HepG2 (cell line): ENCODE results near the gene PTH1R. TPM values are rescaled to one million over a fixed set of nuclear protein-coding genes. Genes with fewer than 3 reads are reported as not detected.

Experiments
- ATAC-seq: fragments of 200-7000 bp; cut with Tn5 transposase; 3 replicates; pipeline ENCODE4 v1.9.1; 2020; ENCODE audit warnings: mild to moderate bottlenecking, moderate library complexity
- BruUV-seq: library from RNA; stranded (reverse); fragments of 400-500 nt; replicated peaks from 2 replicates; lab custom pipeline; 2021; lab: Mats Ljungman, UMichigan
- CTCF ChIA-PET: fragments of 300-600 bp; formaldehyde crosslinking; extraction: SDS; loops from one replicate; lab custom pipeline; 2021; ENCODE audit warnings: low total read pairs, inconsistent platforms, low intra/inter-chr PET ratio; lab: Yijun Ruan, JAX
- POLR2A ChIA-PET: fragments of 350-600 bp; sonication (Branson Sonifier 250); formaldehyde crosslinking; loops from one replicate; lab custom pipeline; 2020; ENCODE audit warnings: antibody characterized with exemption, inconsistent platforms; lab: Yijun Ruan, JAX
- DNase-seq: peaks from one replicate; pipeline ENCODE4 v3.0.0-alpha.2; 2015; ENCODE audit warnings: low spot score
- FAIRE-seq: peaks from 3 replicates; lab custom pipeline; 2011; peaks lifted over from hg19 to GRCh38; lab: Jason Lieb, UNC
- H2AFZ ChIP-seq: one replicate; pipeline ENCODE4 v1.6.1; 2011; ENCODE audit warnings: low read length, inconsistent platforms
- H3K27ac ChIP-seq: fragments of 300-600 bp; 3 replicates; pipeline ENCODE4 v1.8.0; 2011; ENCODE audit warnings: mixed run types, mild to moderate bottlenecking, mixed read lengths, low read length, inconsistent platforms; ENCODE audit not compliant: insufficient read depth; ENCODE audit errors: extremely low read length
- H3K27me3 ChIP-seq, 2 experiments: fragments of 200-600 bp in 1 of 2; 2 replicates in 1 of 2; 3 replicates in 1 of 2; pipeline versions ENCODE4 v1.6.0 to v1.8.0; 2011; ENCODE audit warnings: low read length in 2 of 2, mild to moderate bottlenecking in 2 of 2, moderate library complexity in 2 of 2, inconsistent platforms in 1 of 2; ENCODE audit not compliant: insufficient read depth in 2 of 2, control insufficient read depth in 1 of 2
- H3K36me3 ChIP-seq, 2 experiments: fragments of 200-600 bp in 1 of 2; replicated peaks in 1 of 2; 2 replicates in 1 of 2; 3 replicates in 1 of 2; pipeline versions ENCODE4 v1.5.1 to v1.8.0; 2011; ENCODE audit warnings: low read length in 2 of 2, inconsistent platforms in 1 of 2; ENCODE audit not compliant: insufficient read depth in 2 of 2, control insufficient read depth in 1 of 2
- H3K4me1 ChIP-seq: 2 replicates; pipeline ENCODE4 v1.5.1; 2012; ENCODE audit warnings: low read length, inconsistent platforms; ENCODE audit not compliant: insufficient read depth
- H3K4me2 ChIP-seq: 2 replicates; pipeline ENCODE4 v1.6.0; 2011; ENCODE audit warnings: low read depth, low read length, inconsistent platforms
- H3K4me3 ChIP-seq, 3 experiments: fragments of 200-600 bp in 1 of 3; sonication (generic), shearing (Covaris generic) in 1 of 3; replicated peaks in 1 of 3; 2 replicates each; pipeline ENCODE4 v1.5.1; 2011 to 2016; ENCODE audit warnings: low read length in 3 of 3, inconsistent platforms in 2 of 3, low read depth in 2 of 3, mild to moderate bottlenecking in 2 of 3, control low read depth in 1 of 3, mixed read lengths in 1 of 3; ENCODE audit not compliant: insufficient read depth in 1 of 3
- H3K79me2 ChIP-seq: one replicate; pipeline ENCODE4 v1.6.1; 2011; ENCODE audit warnings: low read length, inconsistent platforms; ENCODE audit not compliant: insufficient read depth
- H3K9ac ChIP-seq: 2 replicates; pipeline ENCODE4 v1.6.0; 2011; ENCODE audit warnings: mild to moderate bottlenecking, low read depth, low read length, inconsistent platforms; ENCODE audit not compliant: insufficient read depth
- H3K9me3 ChIP-seq: 2 replicates; pipeline ENCODE4 v1.5.1; 2012; ENCODE audit warnings: mild to moderate bottlenecking, low read length
- H4K20me1 ChIP-seq: 2 replicates; pipeline ENCODE4 v1.6.0; 2011; ENCODE audit warnings: inconsistent platforms, mild to moderate bottlenecking, low read length, moderate library complexity; ENCODE audit not compliant: insufficient read depth
- BCL6 ChIP-seq: IDR thresholded peaks from 2 replicates; pipeline ENCODE4 v1.6.1; 2016; ENCODE audit warnings: missing genetic modification reagents, missing compliant biosample characterization
- DNMT1 ChIP-seq: sonication (generic); formaldehyde crosslinking; IDR thresholded peaks from 2 replicates; pipeline ENCODE4 v1.5.1; 2020; ENCODE audit warnings: mild to moderate bottlenecking, missing genetic modification reagents
- EP300 ChIP-seq, 3 experiments: sonication (generic) in 1 of 3; formaldehyde crosslinking in 1 of 3; IDR thresholded peaks; 2 replicates each; pipeline versions ENCODE4 v1.5.1 to v1.6.1; 2011 to 2020; ENCODE audit warnings: low read depth in 2 of 3, low read length in 2 of 3, borderline replicate concordance in 1 of 3, improper control_type of control experiment in 1 of 3, mild to moderate bottlenecking in 1 of 3, missing genetic modification reagents in 1 of 3, moderate library complexity in 1 of 3
- FOSL2 ChIP-seq: sonication (generic); formaldehyde crosslinking; IDR thresholded peaks from 2 replicates; pipeline ENCODE4 v1.4.0; 2020; ENCODE audit warnings: missing genetic modification reagents
- KLF13 ChIP-seq: sonication (generic); formaldehyde crosslinking; IDR thresholded peaks from 2 replicates; pipeline ENCODE4 v1.4.0; 2020; ENCODE audit warnings: mild to moderate bottlenecking, missing genetic modification reagents
- KMT2A ChIP-seq: sonication (generic); formaldehyde crosslinking; IDR thresholded peaks from 2 replicates; pipeline ENCODE4 v1.4.0; 2020; ENCODE audit warnings: missing genetic modification reagents
- NFKBIZ ChIP-seq: IDR thresholded peaks from 2 replicates; pipeline ENCODE4 v1.6.1; 2018; ENCODE audit warnings: missing genetic modification reagents, missing compliant biosample characterization
- NFYB ChIP-seq: sonication (generic); formaldehyde crosslinking; IDR thresholded peaks from 2 replicates; pipeline ENCODE4 v1.4.0; 2020; ENCODE audit warnings: missing genetic modification reagents
- REXO4 ChIP-seq: sonication (generic); formaldehyde crosslinking; IDR thresholded peaks from 2 replicates; pipeline ENCODE4 v1.8.0; 2022; ENCODE audit warnings: missing genetic modification reagents, mild to moderate bottlenecking, borderline replicate concordance
- SPEN ChIP-seq: sonication (generic); formaldehyde crosslinking; IDR thresholded peaks from 2 replicates; pipeline ENCODE4 v1.5.1; 2020; ENCODE audit warnings: low read depth, mild to moderate bottlenecking, missing genetic modification reagents
- TERF1 ChIP-seq: sonication (generic); formaldehyde crosslinking; IDR thresholded peaks from 2 replicates; pipeline ENCODE4 v1.8.0; 2022; ENCODE audit warnings: mild to moderate bottlenecking, missing genetic modification reagents, moderate library complexity
- XRCC5 ChIP-seq: fragments of 200-400 bp; formaldehyde crosslinking; optimal IDR thresholded peaks from 2 replicates; pipeline ENCODE3; 2017; ENCODE audit warnings: mild to moderate bottlenecking, low read length
- ZNF607 ChIP-seq: sonication (generic); formaldehyde crosslinking; IDR thresholded peaks from 2 replicates; pipeline ENCODE4 v1.5.1; 2020; ENCODE audit warnings: missing genetic modification reagents, mild to moderate bottlenecking, borderline replicate concordance
- ZNF652 ChIP-seq: IDR thresholded peaks from 2 replicates; pipeline ENCODE4 v1.6.1; 2016; ENCODE audit warnings: low read depth, borderline replicate concordance
- ZNF713 ChIP-seq: sonication (generic); formaldehyde crosslinking; IDR thresholded peaks from 2 replicates; pipeline ENCODE4 v1.4.0; 2020; ENCODE audit warnings: mild to moderate bottlenecking, missing genetic modification reagents
- ZSCAN30 ChIP-seq: sonication (generic); formaldehyde crosslinking; IDR thresholded peaks from 2 replicates; pipeline ENCODE4 v1.5.0; 2020; ENCODE audit warnings: mild to moderate bottlenecking, missing genetic modification reagents
- WGBS: methylation state at CpG from one replicate; pipeline ENCODE4 v1.1.6; 2017; ENCODE audit warnings: low lambda C conversion rate; 5-methylcytosine and 5-hydroxymethylcytosine counted together
- in situ Hi-C: cut with HindIII; loops from 2 replicates; pipeline ENCODE4 v1.10.0; 2017; ENCODE audit warnings: low pct_unique_long_range_greater_than_20kb; ENCODE audit not compliant: extremely low pct_ligation_motif_present
- intact Hi-C: fragments of 100-400 bp; cut with micrococcal nuclease; formaldehyde crosslinking; loops from one replicate; pipeline ENCODE4 v1.10.0; 2022; ENCODE audit not compliant: unreplicated experiment
- polyA plus RNA-seq, 8 experiments: library from polyadenylated mRNA; depleted of rRNA in 3 of 8; stranded (reverse) in 7 of 8; unstranded in 1 of 8; fragments of >200 nt; fragmentation: Illumina TruSeq in 4 of 8; extraction: Trizol in 4 of 8; gene quantifications; 2 replicates each; pipeline versions ENCODE4 v1.2.1 to v1.2.3, GENCODE V29; 2011 to 2016; ENCODE audit warnings: low read depth in 4 of 8, missing spikeins in 1 of 8, mixed read lengths in 1 of 8; ENCODE audit not compliant: insufficient read depth in 1 of 8
- total RNA-seq, 5 experiments: library from RNA; depleted of rRNA; stranded (reverse); fragments of >200 nt; fragmentation: Illumina TruSeq; extraction: Trizol; gene quantifications; 2 replicates each; pipeline ENCODE4 v1.2.3, GENCODE V29; 2016; ENCODE audit warnings: low read depth in 1 of 5
- TF ChIP-seq, protein P1 (sequence below): sonication (generic); formaldehyde crosslinking; IDR thresholded peaks from 2 replicates; pipeline ENCODE4 v1.4.0; 2020; ENCODE audit warnings: mild to moderate bottlenecking, missing genetic modification reagents
- TF ChIP-seq, protein P2 (sequence below): sonication (generic); formaldehyde crosslinking; IDR thresholded peaks from 2 replicates; pipeline ENCODE4 v1.4.0; 2020; ENCODE audit warnings: missing genetic modification reagents
- TF ChIP-seq, protein P3 (sequence below): IDR thresholded peaks from 2 replicates; pipeline ENCODE4 v1.6.1; 2016; ENCODE audit warnings: control low read depth

The PTH1R gene
- total and polyA plus RNA-seq, 2 of the 13 experiments (the other 11 are each of a cell fraction or from before 2014, with no cell fraction given): not detected

DNA sequence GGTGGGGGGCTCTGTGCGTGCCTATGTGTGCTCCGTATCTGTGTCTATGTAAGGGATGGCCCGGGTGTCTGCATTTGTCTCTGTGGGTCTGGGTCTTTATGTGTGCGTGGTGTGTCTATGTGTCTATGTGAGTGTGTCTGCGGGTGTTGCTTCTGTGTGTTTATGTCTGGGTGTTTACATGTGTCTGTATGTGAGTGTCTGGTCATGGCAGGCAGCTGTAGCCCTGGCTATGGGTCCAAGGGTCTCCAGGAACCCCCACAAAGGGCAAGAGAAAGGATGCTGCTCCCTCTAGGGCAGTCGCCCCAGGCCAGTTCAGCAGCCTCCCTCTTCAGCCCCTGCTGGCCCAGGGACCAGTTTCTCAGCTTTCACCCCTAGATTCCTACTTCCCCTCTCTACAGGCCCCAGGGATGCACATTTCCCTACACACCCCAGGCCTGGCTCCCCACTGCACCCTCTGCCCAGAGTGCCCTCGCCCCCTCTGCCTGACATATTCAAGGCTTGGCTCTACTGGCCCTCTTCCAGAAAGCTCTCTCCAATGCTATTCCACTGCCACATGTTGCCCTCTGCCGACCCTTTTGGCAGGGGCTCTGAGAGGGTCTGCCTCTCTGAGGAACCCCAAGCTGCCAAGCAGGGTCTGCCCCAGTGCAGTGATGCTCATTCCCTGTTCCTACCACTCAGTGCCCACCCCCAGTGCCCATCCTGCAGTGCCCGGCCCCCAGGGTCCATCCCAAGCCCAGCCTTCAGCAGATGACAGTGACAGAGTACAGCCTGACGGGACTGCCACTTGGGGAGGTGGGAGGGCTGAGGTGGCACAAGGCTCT lies 13.2 kb upstream of the PTH1R start:
- FAIRE-seq (no peak), ATAC-seq (no peak), DNase-seq (no peak)
- in situ Hi-C loops (no loop called here), intact Hi-C loops (no loop called here)
- CTCF ChIA-PET: no interaction called here
- Histone ChIP-seq H3K36me3 (no peaks in the 10 kb centered on the region), H3K27me3 (no peaks in the 10 kb centered on the region; a peak in 2 of 5 replicates), H2AFZ (no peak overlapping the region), H3K4me2 (no peak overlapping the region), H3K4me3 (no peak overlapping the region), H3K4me1 (peaks cover 52% of the 10 kb centered on the region), H4K20me1 (no peaks in the 10 kb centered on the region), H3K79me2 (no peaks in the 10 kb centered on the region), H3K27ac (no peak overlapping the region), H3K9ac (no peak overlapping the region), H3K9me3 (no peaks in the 10 kb centered on the region)
- no peak for TF ChIP-seq KLF13 (CRISPR knock-in tag)
- TF ChIP-seq EP300 (IDR thresholded peaks at IDR 0.05; ENCODE audit: low read depth in 2 of 2, low read length in 2 of 2): no peak
- no peak for TF ChIP-seq EP300 (CRISPR knock-in tag; IDR thresholded peaks at IDR 0.05; ENCODE audit: borderline replicate concordance)
- TF ChIP-seq FOSL2 (CRISPR knock-in tag): no peak
- no peak for TF ChIP-seq NFKBIZ (CRISPR knock-in tag)
- no peak for TF ChIP-seq XRCC5
- no peak for TF ChIP-seq ZNF713 (CRISPR knock-in tag)
- no peak for TF ChIP-seq KMT2A
- TF ChIP-seq, protein P1, sequence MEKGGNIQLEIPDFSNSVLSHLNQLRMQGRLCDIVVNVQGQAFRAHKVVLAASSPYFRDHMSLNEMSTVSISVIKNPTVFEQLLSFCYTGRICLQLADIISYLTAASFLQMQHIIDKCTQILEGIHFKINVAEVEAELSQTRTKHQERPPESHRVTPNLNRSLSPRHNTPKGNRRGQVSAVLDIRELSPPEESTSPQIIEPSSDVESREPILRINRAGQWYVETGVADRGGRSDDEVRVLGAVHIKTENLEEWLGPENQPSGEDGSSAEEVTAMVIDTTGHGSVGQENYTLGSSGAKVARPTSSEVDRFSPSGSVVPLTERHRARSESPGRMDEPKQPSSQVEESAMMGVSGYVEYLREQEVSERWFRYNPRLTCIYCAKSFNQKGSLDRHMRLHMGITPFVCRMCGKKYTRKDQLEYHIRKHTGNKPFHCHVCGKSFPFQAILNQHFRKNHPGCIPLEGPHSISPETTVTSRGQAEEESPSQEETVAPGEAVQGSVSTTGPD (CRISPR knock-in tag): no peak
- TF ChIP-seq REXO4: no peak
- TF ChIP-seq BCL6 (CRISPR knock-in tag): no peak
- no peak for TF ChIP-seq SPEN (CRISPR knock-in tag)
- TF ChIP-seq, protein P2, sequence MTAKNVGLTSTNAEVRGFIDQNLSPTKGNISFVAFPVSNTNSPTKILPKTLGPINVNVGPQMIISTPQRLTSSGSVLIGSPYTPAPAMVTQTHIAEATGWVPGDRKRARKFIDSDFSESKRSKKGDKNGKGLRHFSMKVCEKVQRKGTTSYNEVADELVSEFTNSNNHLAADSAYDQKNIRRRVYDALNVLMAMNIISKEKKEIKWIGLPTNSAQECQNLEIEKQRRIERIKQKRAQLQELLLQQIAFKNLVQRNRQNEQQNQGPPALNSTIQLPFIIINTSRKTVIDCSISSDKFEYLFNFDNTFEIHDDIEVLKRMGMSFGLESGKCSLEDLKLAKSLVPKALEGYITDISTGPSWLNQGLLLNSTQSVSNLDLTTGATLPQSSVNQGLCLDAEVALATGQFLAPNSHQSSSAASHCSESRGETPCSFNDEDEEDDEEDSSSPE (CRISPR knock-in tag): no peak
- no peak for TF ChIP-seq NFYB (CRISPR knock-in tag)
- TF ChIP-seq ZNF607 (CRISPR knock-in tag): no peak
- TF ChIP-seq, protein P3, sequence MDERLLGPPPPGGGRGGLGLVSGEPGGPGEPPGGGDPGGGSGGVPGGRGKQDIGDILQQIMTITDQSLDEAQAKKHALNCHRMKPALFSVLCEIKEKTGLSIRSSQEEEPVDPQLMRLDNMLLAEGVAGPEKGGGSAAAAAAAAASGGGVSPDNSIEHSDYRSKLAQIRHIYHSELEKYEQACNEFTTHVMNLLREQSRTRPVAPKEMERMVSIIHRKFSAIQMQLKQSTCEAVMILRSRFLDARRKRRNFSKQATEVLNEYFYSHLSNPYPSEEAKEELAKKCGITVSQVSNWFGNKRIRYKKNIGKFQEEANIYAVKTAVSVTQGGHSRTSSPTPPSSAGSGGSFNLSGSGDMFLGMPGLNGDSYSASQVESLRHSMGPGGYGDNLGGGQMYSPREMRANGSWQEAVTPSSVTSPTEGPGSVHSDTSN (CRISPR knock-in tag): no peak
- no peak for TF ChIP-seq ZNF652 (CRISPR knock-in tag)
- no peak for TF ChIP-seq DNMT1 (CRISPR knock-in tag)
- no peak for TF ChIP-seq TERF1 (CRISPR knock-in tag)
- no peak for TF ChIP-seq ZSCAN30 (CRISPR knock-in tag)
- BruUV-seq: no TSS peak
- WGBS: 27% methylated on average over 5 of the region's 10 CpGs
- POLR2A ChIA-PET: no interaction called here
